ENCODE results near the gene PAX8.

GRCh38 chr2:113278073-113278741, 514 bp downstream of the PAX8 start:
- TF ChIP-seq CTCF (IDR thresholded peaks at IDR 0.05 in 8 of 11, conservative IDR thresholded peaks at IDR 0.05 in 3 of 11) (no peak), POLR2A (IDR thresholded peaks at IDR 0.05) (no peak)
